Anterior cingulate cortex (tissue), 58 donors: ENCODE data around the gene ATP5F1E.
"Not testable (repeated sequence)": the region's sequence is repeated elsewhere in the genome, so short reads cannot be mapped to it uniquely, and the experiment has no call there.

Experiments used
- DNase-seq, 58 donors: peaks; one replicate each; lab custom pipeline; 2025; lab: John Stamatoyannopoulos, UW

Gene ATP5F1E

DNA sequence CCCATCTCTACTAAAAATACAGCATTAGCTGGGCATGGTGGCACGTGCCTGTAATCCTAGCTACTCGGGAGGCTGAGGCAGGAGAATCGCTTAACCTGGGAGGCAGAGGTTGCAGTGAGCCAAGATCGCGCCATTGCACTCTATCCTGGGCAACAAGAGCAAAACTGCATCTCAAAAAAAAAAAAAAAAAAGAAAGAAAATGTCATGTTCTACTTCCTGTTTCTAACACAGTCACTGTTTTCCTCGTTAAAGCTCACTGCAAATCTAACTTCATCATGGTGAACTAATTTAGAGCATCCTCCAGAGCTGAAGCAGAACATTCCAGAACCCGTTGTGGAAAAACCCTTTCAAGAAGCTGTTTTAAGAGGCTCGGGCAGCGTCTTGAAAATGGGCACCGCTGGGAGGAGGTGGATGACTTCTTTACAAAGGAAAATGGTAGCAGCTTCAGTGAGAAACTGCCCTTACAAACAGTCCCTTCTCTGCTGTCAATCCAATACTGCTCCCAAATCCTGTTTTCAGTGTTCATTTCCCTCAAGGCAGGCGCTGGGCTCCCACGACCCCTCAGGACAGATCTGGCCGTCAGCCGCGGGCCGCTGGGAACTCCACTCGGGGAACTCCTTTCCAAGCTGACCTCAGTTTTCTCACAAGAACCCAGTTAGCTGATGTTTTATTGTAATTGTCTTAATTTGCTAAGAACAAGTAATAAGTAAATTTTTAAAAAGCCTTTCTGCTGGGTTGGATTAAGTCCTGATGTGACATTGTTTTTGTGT, 37.6 kb downstream of the ATP5F1E start:
- no peak for DNase-seq

DNA sequence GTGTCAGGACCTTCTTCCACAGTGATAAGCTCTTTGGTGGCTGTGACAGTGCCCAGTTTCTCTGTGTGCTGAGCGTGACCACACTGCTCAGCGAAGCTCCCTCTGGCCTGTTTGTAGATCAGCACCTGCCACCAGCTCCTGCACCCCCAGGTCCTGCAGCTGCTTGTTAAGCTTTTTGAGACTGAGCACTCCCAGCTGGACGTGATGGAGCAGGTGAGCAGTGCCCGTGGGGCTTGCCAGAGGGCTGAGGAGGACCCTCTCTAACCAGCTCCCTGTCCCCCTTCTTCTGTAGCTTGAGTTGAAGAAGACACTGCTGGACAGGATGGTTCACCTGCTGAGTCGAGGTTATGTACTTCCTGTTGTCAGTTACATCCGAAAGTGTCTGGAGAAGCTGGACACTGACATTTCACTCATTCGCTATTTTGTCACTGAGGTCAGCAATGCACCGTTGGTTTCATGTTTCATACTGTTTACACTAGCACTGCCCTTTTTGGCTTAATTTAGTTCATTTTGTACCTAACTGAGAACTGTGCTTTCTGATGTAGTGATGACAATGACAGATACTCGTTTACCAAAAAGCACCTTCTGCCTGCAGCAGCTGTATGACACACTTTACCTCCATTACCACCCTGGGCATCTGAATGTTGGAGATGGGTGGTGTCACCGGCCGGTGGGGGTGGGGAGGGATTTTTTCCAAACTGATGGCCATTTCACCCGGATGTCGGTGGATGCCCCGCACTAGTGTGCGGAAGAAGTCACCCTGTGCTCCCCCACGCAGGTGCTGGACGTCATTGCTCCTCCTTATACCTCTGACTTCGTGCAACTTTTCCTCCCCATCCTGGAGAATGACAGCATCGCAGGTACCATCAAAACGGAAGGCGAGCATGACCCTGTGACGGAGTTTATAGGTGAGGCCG, 38.5 kb downstream of the ATP5F1E start:
- DNase-seq = no peak

DNA sequence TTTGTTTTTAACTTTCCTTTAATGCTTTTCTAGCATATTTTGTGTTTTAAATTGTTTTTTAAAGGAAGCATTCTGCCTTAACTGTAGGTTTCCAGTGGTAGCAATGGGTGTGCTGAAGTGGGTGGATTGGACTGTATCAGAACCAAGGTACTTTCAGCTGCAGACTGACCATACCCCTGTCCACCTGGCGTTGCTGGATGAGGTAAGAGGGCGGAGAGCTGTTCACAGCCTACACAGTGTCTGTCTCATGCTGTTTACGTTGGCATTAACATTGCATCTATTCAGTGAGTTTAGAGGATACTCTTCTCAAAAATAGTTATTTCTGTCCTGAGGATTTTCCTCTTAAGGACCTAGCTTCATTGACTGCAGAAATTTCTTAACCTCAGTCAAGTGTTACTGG, 39.2 kb downstream of the ATP5F1E start:
- no peak for DNase-seq

DNA sequence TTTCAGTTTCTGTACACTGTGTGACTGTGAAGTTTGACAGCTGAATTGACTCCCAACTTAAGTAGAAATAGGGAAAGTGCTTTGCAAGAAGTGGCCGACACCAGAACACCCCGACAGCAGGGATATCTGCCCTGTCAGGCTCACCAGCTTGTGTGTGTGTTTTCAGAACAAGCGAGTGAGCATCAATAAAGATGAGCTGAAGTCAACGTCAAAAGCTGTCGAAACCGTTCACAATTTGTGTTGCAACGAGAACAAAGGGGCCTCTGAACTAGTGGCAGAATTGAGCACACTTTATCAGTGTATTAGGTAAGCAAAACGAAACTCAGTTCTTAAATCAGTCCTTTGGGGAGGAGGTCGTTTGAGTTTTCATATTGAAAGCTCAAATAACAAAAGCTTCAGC, 40.4 kb downstream of the ATP5F1E start:
- no peak for DNase-seq

DNA sequence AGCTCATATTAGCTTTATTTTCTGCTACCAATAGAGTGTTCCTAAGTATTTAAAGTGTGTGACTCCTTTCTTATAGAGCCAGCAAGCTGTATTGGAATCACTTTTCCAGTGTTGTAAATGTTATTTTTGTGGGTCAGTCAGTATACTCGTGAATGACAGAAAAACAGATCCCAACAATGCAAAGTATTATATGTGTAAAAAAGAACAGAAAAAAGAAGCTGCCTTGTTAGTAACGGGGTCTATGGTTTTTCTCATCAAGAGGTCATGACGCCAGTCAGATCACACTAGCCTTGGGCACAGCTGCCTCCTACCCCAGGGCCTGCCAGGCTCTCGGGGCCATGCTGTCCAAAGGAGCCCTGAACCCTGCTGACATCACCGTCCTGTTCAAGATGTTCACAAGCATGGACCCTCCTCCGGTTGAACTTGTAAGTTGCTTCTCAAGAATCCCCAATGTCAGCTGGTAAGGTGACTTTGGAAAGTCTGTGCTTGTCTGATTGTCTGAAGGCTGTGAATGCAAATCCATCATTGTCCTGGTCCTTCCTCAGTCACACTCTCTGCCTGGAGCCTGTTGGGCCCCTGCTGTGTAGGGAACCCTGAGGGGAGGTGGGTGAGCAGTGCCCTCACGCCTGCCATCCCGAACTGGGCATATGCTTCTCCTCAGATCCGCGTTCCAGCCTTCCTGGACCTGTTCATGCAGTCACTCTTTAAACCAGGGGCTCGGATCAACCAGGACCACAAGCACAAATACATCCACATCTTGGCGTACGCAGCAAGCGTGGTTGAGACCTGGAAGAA, 41.3 kb downstream of the ATP5F1E start:
- no peak for DNase-seq

DNA sequence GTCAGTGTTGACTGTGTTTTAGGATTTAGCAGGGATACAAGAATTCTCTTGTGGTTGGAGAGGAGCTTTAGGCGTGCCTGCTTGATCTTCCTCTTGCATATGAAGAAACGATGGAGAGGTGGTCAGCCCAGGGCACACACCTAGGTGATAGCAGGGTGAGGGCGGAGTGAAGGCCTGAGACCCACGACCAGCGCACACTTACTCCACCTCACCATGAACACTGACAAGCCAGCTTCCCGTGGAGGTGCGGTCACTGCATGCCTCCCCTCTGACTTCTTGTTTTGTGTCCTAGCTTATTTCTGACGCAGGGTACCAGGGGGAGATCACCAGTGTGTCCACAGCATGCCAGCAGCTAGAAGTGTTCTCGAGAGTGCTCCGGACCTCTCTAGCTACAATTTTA, 42.9 kb downstream of the ATP5F1E start:
- no peak for DNase-seq

DNA sequence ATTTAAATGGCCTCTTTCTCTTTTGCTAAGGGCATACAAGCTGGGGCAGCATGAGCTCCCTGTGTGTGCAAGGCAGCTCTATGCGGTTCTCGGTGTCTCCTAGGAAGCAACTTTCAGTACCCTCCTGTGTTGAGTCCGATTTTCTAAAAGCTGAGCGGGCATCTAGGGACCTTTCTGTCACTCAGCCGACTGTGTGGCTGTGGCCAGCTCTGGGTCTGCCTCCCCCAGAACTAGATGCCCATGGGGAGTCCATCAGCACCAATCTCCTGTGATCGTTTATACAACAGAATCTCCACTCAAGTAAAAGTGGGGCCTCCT, 43.6 kb downstream of the ATP5F1E start:
- DNase-seq = no peak

DNA sequence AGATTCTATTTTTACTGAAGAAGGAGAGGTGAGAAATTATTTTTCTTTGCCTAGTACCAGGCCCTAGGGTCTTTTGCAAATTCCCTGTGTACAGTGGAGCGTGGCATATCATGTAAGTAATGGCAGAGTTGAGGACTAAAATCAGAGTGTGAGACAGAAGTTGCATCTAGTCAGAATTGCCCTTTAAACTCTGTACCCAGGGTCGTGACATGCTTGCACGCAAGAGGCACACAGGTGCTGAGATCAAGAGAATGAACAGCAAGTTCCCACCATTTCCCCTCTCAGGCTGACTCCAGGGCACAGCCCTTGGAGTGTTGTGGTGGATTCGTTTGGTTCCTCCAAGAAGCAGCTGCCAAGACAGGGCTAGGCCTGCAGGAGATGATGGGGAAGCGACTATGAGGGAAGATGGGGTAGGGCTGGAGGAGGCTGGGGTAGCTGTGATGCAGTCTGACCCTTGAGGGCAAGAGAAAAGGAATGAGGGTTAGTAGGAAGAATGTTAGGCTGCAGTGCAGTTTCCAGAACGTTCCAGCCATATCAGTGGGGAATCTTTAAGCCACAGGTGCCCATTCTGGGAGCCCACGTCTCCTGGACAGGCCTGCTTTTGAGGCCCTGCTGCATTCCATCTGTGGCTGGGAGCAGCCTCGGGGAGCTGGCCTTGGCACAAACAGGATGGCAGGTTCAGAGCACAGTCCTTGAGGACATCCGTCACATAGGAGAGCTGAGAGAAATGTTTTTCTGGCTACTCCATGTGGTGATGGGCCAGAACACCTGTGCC, 44.2 kb downstream of the ATP5F1E start:
- no peak for DNase-seq

DNA sequence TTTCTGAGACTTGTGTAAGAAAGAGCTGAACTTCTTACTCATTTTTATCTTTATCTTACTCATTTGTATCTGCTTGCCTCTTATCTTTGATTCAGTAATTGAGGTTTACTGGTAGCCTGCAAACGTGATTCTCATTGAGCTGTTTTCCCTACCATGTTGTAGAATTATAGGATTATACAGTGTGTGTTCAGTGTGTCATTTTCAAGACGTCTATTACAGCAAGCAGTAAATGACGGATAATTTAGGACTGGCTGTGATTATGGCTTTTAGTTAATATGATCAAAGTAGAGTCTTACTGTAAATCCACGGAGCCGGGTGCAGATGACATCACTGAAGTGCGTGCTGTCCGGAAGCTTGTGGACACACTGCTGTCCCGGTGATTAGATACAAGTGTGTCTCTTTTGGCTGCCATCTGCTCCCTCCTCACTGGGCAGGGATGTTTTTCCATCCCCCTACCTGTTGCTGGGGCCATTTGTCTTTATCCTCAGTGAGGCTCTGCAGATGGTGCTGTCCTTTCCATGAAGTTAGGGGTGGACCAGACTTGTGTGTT, 45.1 kb downstream of the ATP5F1E start:
- DNase-seq = no peak

DNA sequence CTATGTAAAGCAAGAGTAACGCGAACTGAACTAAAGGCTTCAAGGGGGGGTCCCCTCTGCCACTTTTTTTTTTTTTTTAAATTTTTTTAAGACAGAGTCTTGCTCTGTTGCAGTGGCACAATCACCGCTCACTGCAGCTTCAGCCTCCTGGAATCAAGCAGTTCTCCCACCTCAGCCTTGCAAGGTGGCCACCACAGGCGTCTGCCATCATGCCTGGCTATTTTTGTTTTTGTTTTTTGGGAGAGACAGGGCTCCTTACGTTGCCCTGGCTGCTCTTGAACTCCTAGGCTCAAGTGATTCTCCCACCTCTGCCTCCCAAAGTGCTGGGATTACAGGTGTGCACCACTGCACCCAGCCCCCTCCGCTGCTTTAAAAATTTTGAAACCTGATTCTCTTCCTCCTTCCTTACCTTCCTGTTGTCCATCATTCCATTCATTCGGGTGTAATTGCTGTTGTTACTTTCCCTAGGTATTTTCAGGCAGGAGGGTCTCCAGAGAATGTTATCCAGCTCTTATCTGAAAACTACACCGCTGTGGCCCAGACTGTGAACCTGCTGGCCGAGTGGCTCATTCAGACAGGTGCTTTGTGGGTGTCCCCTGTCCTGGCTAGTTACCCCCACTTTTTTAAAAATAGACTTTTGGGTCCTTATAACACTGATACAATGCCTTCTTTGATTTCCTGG, 45.7 kb downstream of the ATP5F1E start:
- no peak for DNase-seq

DNA sequence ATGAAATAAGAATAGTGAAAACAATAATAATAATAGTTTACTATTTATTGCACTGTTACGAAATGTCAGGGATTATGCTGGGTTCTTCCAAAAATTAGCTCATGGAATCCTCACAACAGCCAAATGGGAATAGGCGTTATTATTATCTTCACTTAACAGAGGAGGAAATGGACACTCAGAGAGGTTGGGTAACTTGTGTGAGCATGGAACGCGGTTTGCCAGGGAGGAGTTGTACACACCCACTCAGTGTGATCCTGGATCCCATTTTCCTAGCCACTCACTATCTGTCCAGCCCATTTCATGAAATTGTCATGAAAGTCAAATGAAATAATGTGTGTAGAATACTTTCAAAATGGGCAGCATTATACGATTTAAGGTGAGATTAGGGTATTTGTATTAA, 46.5 kb downstream of the ATP5F1E start:
- no peak for DNase-seq

DNA sequence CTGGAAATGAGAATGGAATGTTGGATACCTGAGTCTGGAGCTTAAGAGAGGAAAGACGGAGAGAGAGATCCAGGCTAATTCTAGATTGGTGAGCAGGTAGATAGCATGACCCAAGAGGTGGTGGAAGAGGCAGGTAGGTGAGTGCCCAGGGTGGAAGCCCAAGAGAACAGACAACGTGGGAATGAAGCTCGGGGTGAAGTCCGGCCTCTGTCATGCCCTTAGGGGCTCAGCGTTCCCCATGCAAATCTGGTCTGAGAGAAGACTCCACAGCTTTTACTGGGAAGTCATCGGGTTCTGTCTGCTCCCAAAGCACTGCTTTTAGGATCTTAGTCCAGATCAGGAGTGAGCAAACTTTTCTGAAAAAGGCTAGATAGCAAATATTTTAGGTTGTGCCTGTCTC, 47.4 kb downstream of the ATP5F1E start:
- DNase-seq = no peak

DNA sequence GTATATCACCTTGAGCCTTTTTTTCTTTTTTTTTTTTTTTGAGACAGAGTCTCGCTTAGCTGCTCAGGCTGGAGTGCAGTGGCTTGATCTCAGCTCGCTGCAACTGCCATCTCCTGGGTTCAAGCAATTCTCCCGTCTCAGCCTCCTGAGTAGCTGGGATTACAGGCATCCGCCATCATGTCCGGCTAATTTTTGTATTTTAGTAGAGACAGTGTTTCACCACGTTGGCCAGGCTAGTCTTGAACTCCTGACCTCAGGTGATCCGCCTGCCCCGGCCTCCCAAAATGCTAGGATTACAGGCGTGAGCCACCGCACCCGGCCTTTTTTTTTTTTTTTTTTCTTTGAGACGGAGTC, 49.0 kb downstream of the ATP5F1E start:
- DNase-seq = not testable (repeated sequence)

DNA sequence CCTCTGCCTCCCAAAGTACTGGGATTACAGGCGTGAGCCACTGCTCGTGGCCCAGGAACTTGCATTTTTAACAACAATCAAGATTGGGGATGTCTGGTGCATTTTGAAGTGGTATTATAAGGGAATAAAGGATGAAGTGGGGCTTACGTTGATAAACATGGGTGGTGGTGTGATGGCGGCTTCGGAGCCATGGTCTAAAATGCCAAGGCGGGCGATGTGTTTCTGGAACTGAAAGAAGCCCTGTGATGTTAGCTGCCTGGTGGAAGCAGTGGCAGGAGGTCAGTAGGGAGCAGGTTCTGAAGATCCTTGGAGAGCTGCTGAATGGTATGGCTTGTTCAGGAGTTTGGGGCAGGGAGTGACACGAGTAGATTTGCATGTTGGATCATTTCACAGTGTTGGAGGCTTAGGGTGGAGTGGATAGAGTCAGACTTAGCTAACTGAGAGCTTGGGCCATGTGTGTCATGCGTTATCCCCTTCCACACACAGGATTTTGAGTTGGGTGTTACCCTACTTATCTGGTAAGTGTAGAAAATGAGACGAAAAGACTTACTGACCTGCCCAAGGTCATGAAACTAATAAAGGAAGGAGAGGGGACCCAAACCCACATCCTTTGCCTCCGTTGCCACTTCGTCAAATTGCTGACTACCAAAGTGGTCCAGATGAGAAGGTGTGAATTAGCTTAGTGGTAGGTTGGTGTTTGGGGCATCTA, 49.6 kb downstream of the ATP5F1E start:
- DNase-seq = no peak

DNA sequence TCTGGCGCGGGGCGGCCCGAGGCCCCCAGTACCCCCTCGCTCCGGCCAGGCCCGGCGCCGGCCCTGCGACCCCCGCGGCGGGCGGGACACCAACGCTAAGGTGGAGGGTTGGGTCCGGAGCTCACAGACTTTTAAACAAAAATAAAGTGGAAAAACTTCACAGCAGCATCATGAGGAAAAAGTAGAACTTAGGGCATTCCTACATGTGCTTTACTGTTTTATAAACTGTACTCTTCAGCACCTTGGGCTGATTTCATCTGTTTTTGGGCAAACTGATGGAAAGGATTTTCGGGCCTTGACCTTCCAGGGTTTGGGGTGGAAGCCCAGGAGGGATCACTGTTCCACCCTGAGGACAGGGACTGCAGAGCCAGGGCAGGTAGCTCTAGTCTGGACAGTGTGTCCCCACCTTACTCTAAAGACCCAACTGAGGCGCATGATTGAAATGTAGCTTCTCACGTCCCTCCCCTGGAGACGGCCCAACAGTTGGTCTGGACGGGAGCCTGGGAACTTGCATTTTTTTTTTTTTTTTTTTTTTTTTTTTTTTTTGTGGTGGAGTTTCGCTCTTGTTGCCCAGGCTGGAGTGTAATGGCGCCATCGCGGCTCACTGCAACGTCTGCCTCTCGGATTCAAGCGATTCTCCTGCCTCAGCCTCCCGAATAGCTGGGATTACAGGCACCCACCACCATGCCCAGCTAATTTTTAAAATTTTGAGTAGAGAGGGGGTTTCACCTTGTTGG, 50.3 kb downstream of the ATP5F1E start:
- no peak for DNase-seq

DNA sequence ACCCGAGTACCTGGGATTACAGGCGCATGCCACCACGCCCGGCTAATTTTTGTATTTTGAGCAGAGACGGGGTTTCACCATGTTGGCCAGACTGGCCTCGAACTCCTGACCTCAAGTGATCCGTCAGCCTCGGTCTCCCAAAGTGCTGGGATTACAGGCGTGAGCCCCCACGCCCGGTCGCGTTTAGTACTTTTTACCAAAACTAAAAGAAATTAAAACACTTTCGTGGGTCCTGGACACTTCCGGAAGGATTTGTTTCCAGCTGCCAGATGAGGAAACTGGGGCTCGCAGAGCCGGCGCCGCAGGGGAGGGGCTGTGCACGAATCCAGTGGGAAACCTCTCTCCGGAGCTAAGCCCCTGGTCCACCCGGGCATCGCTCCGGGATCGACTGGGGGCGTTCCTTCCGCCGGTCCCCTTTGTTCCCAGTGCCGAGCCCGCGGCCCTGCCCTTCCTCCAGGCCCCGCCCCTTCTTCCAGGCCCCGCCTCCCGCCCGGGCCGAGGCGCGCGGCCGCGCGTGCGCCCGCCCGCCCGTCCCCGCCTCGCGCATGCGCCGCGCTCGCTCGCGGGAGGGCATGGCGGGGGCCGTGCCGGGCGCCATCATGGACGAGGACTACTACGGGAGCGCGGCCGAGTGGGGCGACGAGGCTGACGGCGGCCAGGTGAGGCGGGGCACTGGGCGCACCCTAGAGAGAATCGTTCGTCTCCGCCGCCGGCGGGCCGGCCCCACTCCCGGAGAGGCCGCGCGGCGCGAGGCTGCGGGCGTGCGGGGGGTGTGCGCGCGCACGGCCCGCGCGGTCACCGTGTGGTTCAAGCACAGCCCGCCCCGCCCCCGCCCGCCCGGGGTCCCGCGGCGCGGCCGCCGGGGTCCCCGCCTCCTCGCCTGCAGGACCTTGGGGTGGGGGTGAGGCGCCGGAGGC, 51.2 kb downstream of the ATP5F1E start, which contains the start of gene NELFCD:
Gene NELFCD (plus strand): TSS at position 546 of the 917 bp plus-strand sequence. CDS start 54 bp downstream, at position 600.
- peak in 56 of 58 donors; percentile 15 to 85 (median 74) for DNase-seq
